B cell (primary cell): ENCODE measurements around the gene GRM4. TPM values are rescaled to one million over a fixed set of nuclear protein-coding genes. Genes with fewer than 3 reads are reported as not detected.

Source experiments
- ATAC-seq: fragments of 200-7000 bp; cut with Tn5 transposase; one replicate; pipeline ENCODE4 v1.10.0; 2021; ENCODE audit warnings: low read depth, mild to moderate bottlenecking, moderate number of reproducible peaks, moderate library complexity
- CTCF ChIA-PET: fragments of 350-600 bp; sonication (Branson Sonifier 250); formaldehyde crosslinking; loops from one replicate; lab custom pipeline; 2021; ENCODE audit warnings: antibody characterized with exemption, inconsistent platforms; lab: Charles Lee
- POLR2A ChIA-PET: fragments of 350-600 bp; sonication (Branson Sonifier 250); formaldehyde crosslinking; loops from one replicate; lab custom pipeline; 2021; ENCODE audit warnings: antibody characterized with exemption; lab: Charles Lee
- DNase-seq: peaks from one replicate; pipeline ENCODE4 v3.0.0; 2013
- H2AFZ ChIP-seq: 2 replicates; pipeline ENCODE4 v1.6.1; 2012; ENCODE audit warnings: mild to moderate bottlenecking, low read depth, low read length; ENCODE audit not compliant: insufficient read depth, poor library complexity, severe bottlenecking
- H3K27ac ChIP-seq, 2 donors: 1 replicate in 1 of 2; 2 replicates in 1 of 2; pipeline ENCODE4 v1.5.1; 2012 to 2013; ENCODE audit warnings: low read length in 2 of 2, mild to moderate bottlenecking in 2 of 2, moderate library complexity in 1 of 2
- H3K27me3 ChIP-seq, 4 experiments: fragments of 200-600 bp in 1 of 4; sonication (generic) in 1 of 4; replicated peaks in 1 of 4; 1 replicate in 2 of 4; 2 replicates in 2 of 4; pipeline versions ENCODE4 v1.6.1 to v1.7.0; 2013 to 2016; ENCODE audit warnings: low read length in 3 of 4, mild to moderate bottlenecking in 2 of 4, mixed read lengths in 1 of 4, moderate library complexity in 1 of 4; ENCODE audit not compliant: insufficient read depth in 4 of 4, control insufficient read depth in 3 of 4; ENCODE audit errors: control extremely low read depth in 1 of 4
- H3K36me3 ChIP-seq, 2 experiments: replicated peaks in 1 of 2; 1 replicate in 1 of 2; 2 replicates in 1 of 2; pipeline versions ENCODE4 v1.6.1 to v1.7.1; 2013; ENCODE audit warnings: low read length in 1 of 2; ENCODE audit not compliant: insufficient read depth in 2 of 2, control insufficient read depth in 1 of 2; ENCODE audit errors: control extremely low read depth in 1 of 2, extremely low read depth in 1 of 2
- H3K4me1 ChIP-seq, 2 donors: fragments of 200-600 bp in 1 of 2; sonication (generic) in 1 of 2; 1 replicate in 1 of 2; 2 replicates in 1 of 2; pipeline versions ENCODE4 v1.5.1 to v1.6.1; 2013 to 2017; ENCODE audit warnings: low read length in 2 of 2; ENCODE audit not compliant: control insufficient read depth in 2 of 2, insufficient read depth in 2 of 2
- H3K4me2 ChIP-seq: replicated peaks from 2 replicates; pipeline ENCODE3; 2012; ENCODE audit warnings: mild to moderate bottlenecking, low read depth, low read length; ENCODE audit not compliant: poor library complexity, severe bottlenecking
- H3K4me3 ChIP-seq, 5 experiments: fragments of 200-600 bp in 1 of 5; sonication (generic) in 1 of 5; 1 replicate in 3 of 5; 2 replicates in 2 of 5; pipeline versions ENCODE4 v1.5.1 to v1.7.0; 2011 to 2016; ENCODE audit warnings: low read length in 4 of 5, mild to moderate bottlenecking in 4 of 5, low read depth in 2 of 5, control low read depth in 1 of 5, moderate library complexity in 1 of 5; ENCODE audit not compliant: insufficient read depth in 1 of 5; ENCODE audit errors: control extremely low read depth in 1 of 5, extremely low read depth in 1 of 5
- H3K79me2 ChIP-seq: fragments of 200-600 bp; sonication (generic); one replicate; pipeline ENCODE4 v1.6.0; 2016; ENCODE audit warnings: low read length; ENCODE audit not compliant: control insufficient read depth, insufficient read depth
- H3K9ac ChIP-seq: fragments of 200-600 bp; sonication (generic); 2 replicates; pipeline ENCODE4 v1.6.1; 2017; ENCODE audit warnings: mild to moderate bottlenecking, low read length, moderate library complexity
- H3K9me3 ChIP-seq, 3 donors: one replicate each; pipeline versions ENCODE4 v1.6.1 to v1.7.1; 2013; ENCODE audit warnings: low read length in 2 of 3; ENCODE audit not compliant: control insufficient read depth in 2 of 3, insufficient read depth in 1 of 3; ENCODE audit errors: control extremely low read depth in 1 of 3
- H4K20me1 ChIP-seq: 2 replicates; pipeline ENCODE4 v1.6.0; 2012; ENCODE audit warnings: mild to moderate bottlenecking, low read length; ENCODE audit not compliant: insufficient read depth, control insufficient read depth, poor library complexity, severe bottlenecking
- H3K27ac Mint-ChIP-seq: one replicate; pipeline ENCODE4 v1.8.0; 2021; ENCODE audit warnings: mixed read lengths
- H3K27me3 Mint-ChIP-seq: one replicate; pipeline ENCODE4 v1.8.0; 2021; ENCODE audit warnings: mixed read lengths
- H3K4me1 Mint-ChIP-seq: one replicate; pipeline ENCODE4 v1.8.0; 2021; ENCODE audit warnings: mixed read lengths
- H3K4me3 Mint-ChIP-seq: one replicate; pipeline ENCODE4 v1.8.0; 2021; ENCODE audit warnings: mixed read lengths
- H3K9me3 Mint-ChIP-seq: one replicate; pipeline ENCODE4 v1.8.0; 2022; ENCODE audit warnings: mixed read lengths; ENCODE audit not compliant: insufficient read depth
- CTCF ChIP-seq: fragments of 200-600 bp; IDR thresholded peaks from one replicate; pipeline ENCODE4 v1.8.0; 2022; ENCODE audit warnings: antibody characterized with exemption, mild to moderate bottlenecking
- EZH2 ChIP-seq: IDR thresholded peaks from 2 replicates; pipeline ENCODE4 v1.6.1; 2012; ENCODE audit warnings: borderline replicate concordance, low read depth, mild to moderate bottlenecking, moderate library complexity, low read length; ENCODE audit not compliant: insufficient read depth, poor library complexity, severe bottlenecking
- WGBS: methylation state at CpG from one replicate; pipeline ENCODE4 v1.1.5; 2013; ENCODE audit warnings: missing lambda C conversion rate; ENCODE audit not compliant: insufficient coverage; 5-methylcytosine and 5-hydroxymethylcytosine counted together
- intact Hi-C: fragments of 100-400 bp; cut with micrococcal nuclease; formaldehyde crosslinking; loops from one replicate; pipeline ENCODE4 v1.10.0; 2022
- polyA plus RNA-seq: library from polyadenylated mRNA; depleted of rRNA; stranded (reverse); fragments of >200 nt; gene quantifications from 2 replicates; pipeline ENCODE4 v1.2.3, GENCODE V29; 2012
- total RNA-seq, 2 donors: library from RNA; stranded (reverse); fragments of 120-200 nt in 1 of 2; gene quantifications; 1 replicate in 1 of 2; 2 replicates in 1 of 2; pipeline versions ENCODE4 v1.2.3 to v1.2.4, GENCODE V29; 2013 to 2022

GRM4 gene
- total and polyA plus RNA-seq, 2 donors (not counting 1 experiment from before 2014, with no cell fraction given), result 0.04 TPM; not detected in 1

DNA sequence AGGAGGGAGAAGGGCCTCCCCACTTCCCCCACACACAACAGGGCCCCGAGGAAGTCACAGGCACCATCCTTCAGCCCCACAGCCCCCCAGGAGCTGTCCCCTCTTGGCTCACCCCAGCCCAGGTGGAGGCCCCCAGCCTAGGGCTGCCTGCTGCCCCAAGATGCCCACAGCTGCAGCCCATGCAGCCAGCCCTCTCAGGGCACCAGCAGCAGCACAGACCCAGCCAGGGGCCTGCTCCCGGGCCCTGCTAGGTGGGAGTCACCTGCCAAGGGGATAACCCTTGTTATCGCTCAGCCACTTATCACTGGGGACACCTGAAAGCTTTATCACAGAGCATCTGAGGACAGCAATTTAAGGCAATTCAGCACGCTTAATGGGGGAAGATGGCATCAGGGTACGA, 55.0 kb downstream of the GRM4 start:
- ChIA-PET CTCF (no interaction called here), POLR2A (no interaction called here)
- Histone ChIP-seq H3K4me1 (no peaks in the 10 kb centered on the region), H3K9ac (no peak overlapping the region), H3K27me3 (peaks cover 0 to 17% (median 3%) of the 10 kb centered on the region in 4 experiments), H3K36me3 (no peaks in the 10 kb centered on the region), H4K20me1 (no peaks in the 10 kb centered on the region), H3K79me2 (no peaks in the 10 kb centered on the region), H3K9me3 (peaks cover 0 to 3% (median 0%) of the 10 kb centered on the region in 3 donors), H3K4me3 (no peak overlapping the region), H3K27ac (no peak overlapping the region), H3K4me2 (no peak overlapping the region), H2AFZ (no peak overlapping the region)
- intact Hi-C loops, result no loop called here
- no peak for ATAC-seq
- Mint-ChIP-seq H3K4me1 (no peaks in the 10 kb centered on the region), H3K27ac (no peak overlapping the region), H3K27me3 (peaks cover 25% of the 10 kb centered on the region), H3K4me3 (no peak overlapping the region), H3K9me3 (no peaks in the 10 kb centered on the region)
- DNase-seq, result no peak
- 67% methylated on average over 4 of the region's 5 CpGs for WGBS
- TF ChIP-seq CTCF (no peak), EZH2 (no peak)

DNA sequence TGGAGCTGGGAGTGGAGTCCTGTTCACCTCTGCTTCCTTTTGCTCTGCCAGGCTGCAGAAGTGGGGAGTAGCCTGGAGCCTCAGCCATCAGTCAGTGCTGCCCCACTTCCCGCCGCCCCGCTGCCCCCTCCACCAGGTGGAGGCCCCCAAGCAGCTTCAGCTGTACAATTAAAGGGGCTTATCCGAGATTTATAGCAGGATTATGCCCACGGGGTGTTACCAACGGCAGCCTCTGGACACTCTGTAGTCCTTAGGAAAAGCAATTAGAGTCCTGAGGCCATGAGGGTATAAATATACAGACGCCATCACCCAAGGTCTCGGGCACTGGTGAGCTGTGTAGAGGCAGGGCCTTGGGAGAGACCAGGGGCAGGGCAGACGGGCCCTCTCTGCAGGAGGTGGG, 55.4 kb downstream of the GRM4 start:
- no peaks in the 10 kb centered on the region for H3K36me3 ChIP-seq
- H3K4me3 ChIP-seq, result no peak overlapping the region
- H3K9ac ChIP-seq, result no peak overlapping the region
- POLR2A ChIA-PET, result no interaction called here
- CTCF ChIA-PET, result no interaction called here
- no peak overlapping the region for H2AFZ ChIP-seq
- peaks cover 0 to 15% (median 3%) of the 10 kb centered on the region in 4 experiments for H3K27me3 ChIP-seq
- TF ChIP-seq CTCF (no peak), EZH2 (no peak)
- 79% methylated on average over 6 of the region's 9 CpGs for WGBS
- no peak overlapping the region for H3K27ac ChIP-seq
- ATAC-seq (no peak), DNase-seq (no peak)
- no peaks in the 10 kb centered on the region for H3K79me2 ChIP-seq
- Mint-ChIP-seq H3K27me3 (peaks cover 21% of the 10 kb centered on the region), H3K27ac (no peak overlapping the region), H3K4me1 (no peaks in the 10 kb centered on the region), H3K9me3 (no peaks in the 10 kb centered on the region), H3K4me3 (no peak overlapping the region)
- no peaks in the 10 kb centered on the region for H4K20me1 ChIP-seq
- H3K4me1 ChIP-seq, result no peaks in the 10 kb centered on the region
- no peak overlapping the region for H3K4me2 ChIP-seq
- H3K9me3 ChIP-seq, result peaks cover 0 to 3% (median 0%) of the 10 kb centered on the region in 3 donors
- intact Hi-C loops, result no loop called here
